Astrocyte of the spinal cord (primary cell): ENCODE data around the gene SKIDA1.
A peak's percentile ranks its signal among the peaks of the same experiment; 100 is the strongest.

Experiments used
- DNase-seq: peaks from one replicate; pipeline ENCODE4 v3.0.0; 2011; ENCODE audit warnings: low read depth, low spot score
- H3K4me3 ChIP-seq: 2 replicates; pipeline ENCODE4 v1.5.1; 2011; ENCODE audit warnings: low read depth, mild to moderate bottlenecking, low read length, moderate library complexity
- in situ Hi-C: cut with HindIII; loops from 2 replicates; pipeline ENCODE4 v1.10.0; 2017; ENCODE audit warnings: low sequenced_read_pairs
- TF ChIP-seq, protein P1 (sequence below): IDR thresholded peaks from 2 replicates; pipeline ENCODE4 v1.5.1; 2012; ENCODE audit warnings: low read depth, mild to moderate bottlenecking, low read length, inconsistent platforms

SKIDA1 gene

DNA sequence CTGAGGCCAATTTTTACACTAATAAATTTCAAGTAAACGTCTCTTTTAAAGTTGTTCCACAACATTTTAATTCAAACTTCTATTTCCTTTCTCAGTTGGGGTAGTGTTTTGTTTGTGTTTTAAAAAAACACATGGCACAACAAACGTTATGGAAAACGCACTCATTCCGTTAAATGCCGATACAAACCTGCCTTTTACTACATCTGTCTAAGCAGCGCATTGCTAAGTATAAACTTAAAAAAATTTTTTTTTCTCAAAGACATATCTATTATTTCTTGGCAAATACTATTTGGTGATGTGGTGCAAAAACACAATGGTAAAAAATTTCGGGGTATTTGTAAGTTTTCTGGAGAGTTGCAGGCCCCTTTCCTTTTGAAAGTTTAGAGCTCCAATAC lies 1.4 kb downstream of the SKIDA1 start:
- H3K4me3 ChIP-seq = peak overlapping the region; percentile 63
- DNase-seq = no peak
- TF ChIP-seq, protein P1, sequence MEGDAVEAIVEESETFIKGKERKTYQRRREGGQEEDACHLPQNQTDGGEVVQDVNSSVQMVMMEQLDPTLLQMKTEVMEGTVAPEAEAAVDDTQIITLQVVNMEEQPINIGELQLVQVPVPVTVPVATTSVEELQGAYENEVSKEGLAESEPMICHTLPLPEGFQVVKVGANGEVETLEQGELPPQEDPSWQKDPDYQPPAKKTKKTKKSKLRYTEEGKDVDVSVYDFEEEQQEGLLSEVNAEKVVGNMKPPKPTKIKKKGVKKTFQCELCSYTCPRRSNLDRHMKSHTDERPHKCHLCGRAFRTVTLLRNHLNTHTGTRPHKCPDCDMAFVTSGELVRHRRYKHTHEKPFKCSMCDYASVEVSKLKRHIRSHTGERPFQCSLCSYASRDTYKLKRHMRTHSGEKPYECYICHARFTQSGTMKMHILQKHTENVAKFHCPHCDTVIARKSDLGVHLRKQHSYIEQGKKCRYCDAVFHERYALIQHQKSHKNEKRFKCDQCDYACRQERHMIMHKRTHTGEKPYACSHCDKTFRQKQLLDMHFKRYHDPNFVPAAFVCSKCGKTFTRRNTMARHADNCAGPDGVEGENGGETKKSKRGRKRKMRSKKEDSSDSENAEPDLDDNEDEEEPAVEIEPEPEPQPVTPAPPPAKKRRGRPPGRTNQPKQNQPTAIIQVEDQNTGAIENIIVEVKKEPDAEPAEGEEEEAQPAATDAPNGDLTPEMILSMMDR = no peak
- in situ Hi-C loops = no loop called here

GRCh38 chr10:21523557-21524008 lies 1.9 kb downstream of the SKIDA1 start:
- DNase-seq = peak; percentile 50
- TF ChIP-seq, protein P1 = no peak
- H3K4me3 ChIP-seq = no peak overlapping the region
- in situ Hi-C loops = no loop called here

DNA sequence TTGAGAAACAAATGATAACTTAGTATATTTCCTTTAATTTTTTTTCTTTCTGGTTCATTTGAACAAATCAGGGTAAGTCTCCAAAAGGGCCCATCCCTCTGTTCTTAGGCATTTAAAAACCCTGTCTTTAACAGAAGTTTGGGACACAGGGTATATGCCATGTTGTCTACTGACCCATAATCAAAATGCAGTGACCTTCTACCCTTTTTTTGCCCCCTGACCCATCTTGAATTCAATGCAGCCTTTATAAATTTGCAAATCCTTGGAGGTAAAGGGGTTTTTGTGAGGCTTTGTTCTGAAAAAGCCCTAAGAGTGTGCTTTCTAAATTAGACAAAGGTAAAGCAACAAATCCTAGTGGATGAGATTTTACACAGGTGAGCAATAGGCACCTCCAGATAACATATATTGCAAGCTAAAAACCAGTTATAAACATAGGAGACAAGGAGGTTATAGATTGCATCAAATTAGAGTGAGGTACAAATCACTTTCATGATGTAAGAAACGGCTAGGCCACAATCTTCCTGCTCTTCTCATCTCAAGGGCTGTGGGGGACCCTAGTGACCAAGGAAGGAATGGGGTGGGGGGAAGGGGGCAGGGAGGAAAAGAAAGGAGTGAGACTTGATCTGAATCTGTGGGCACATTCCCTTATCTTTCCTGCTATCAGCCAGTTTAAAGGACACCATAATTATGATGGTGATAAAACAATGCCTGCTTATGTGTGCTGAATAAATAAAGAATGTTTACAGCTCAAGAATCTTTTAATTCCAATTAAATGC lies 2.7 kb downstream of the SKIDA1 start:
- TF ChIP-seq, protein P1 = no peak
- in situ Hi-C loops = no loop called here
- peak; percentile 20 for DNase-seq
- H3K4me3 ChIP-seq = no peak overlapping the region

DNA sequence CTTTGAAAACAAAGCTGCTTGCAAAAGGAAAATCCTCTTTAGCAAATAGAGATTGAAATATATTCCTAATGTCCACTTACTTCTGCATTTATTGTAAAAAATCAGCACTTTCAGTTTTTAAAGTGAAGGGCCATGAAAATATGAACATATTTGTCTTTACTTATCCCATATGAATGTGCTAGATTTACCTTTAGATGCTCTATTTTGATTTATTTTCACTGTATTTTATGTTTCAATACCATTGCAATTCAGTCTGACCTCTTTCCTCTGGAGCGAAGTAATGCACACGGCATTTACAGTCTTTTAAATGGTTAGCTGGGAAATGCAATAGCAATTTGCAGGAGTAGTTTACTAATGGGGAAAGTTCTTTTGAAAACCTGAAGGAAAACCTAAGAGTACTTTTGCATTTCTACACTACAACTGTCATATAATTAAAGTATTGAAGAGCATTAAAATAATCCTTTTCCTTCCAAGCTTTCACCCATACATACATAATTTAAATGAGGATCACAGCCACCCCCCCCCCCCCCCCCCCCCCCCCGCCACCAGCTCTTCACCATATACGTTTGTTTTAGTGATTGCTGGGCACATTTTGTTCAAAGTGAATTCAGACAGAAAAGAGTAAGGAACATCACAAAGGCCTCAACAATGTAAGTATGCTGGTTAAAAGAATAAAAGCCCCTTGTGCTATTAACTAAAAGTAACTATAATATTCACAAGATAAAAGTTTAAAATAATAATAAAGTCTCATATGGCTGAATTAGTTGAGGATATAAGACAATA lies 3.5 kb downstream of the SKIDA1 start:
- DNase-seq = peak; percentile 32
- TF ChIP-seq, protein P1 = no peak
- in situ Hi-C loops = no loop called here
- no peak overlapping the region for H3K4me3 ChIP-seq

DNA sequence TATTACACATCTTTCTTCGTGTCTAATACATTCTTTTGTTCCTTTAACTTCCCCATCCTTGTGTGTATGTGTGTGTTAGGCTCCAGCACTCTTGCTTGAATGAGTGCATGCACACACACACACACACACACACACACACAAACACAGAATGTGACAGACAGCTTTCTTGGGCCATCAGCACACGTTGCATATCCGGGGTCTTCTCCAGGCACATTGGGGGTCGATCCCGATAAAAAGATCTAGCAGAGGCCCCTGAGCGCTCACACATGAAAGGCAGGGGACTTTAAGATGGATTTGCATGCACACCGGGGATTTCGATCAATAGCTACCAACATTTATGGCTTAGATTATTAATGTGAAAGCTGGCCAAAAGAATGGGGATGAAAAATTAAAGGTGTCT lies 4.5 kb downstream of the SKIDA1 start:
- no peak for DNase-seq
- no peak overlapping the region for H3K4me3 ChIP-seq
- TF ChIP-seq, protein P1 = no peak
- in situ Hi-C loops = no loop called here

GRCh38 chr10:21520509-21520908 lies 5.0 kb downstream of the SKIDA1 start:
- TF ChIP-seq, protein P1 = no peak
- in situ Hi-C loops = no loop called here

More at GRCh38 chr10:21520509-21520908, 5.0 kb downstream of the SKIDA1 start:
- no peak overlapping the region for H3K4me3 ChIP-seq
- peak; percentile 33 for DNase-seq
